HG03442 (cell line): Measurements from ENCODE around the gene LCN2.
A peak's percentile ranks its signal among the peaks of the same experiment; 100 is the strongest.

ENCODE experiments used
- ATAC-seq: cut with Tn5 transposase; IDR thresholded peaks from one replicate; pipeline ENCODE4 v1.9.1; 2021; ENCODE audit warnings: mild to moderate bottlenecking, moderate library complexity; ENCODE audit not compliant: unreplicated experiment

Gene LCN2

GRCh38 chr9:128191406-128192046, 42.3 kb downstream of the LCN2 start, which contains the start of gene CIZ1:
TSS of gene CIZ1 (minus strand) at chr9:128191572. CDS start at chr9:128190857, 715 bp downstream.
- peak; percentile 66 for ATAC-seq

GRCh38 chr9:128192601-128193371, 43.5 kb downstream of the LCN2 start:
- no peak for ATAC-seq

DNA sequence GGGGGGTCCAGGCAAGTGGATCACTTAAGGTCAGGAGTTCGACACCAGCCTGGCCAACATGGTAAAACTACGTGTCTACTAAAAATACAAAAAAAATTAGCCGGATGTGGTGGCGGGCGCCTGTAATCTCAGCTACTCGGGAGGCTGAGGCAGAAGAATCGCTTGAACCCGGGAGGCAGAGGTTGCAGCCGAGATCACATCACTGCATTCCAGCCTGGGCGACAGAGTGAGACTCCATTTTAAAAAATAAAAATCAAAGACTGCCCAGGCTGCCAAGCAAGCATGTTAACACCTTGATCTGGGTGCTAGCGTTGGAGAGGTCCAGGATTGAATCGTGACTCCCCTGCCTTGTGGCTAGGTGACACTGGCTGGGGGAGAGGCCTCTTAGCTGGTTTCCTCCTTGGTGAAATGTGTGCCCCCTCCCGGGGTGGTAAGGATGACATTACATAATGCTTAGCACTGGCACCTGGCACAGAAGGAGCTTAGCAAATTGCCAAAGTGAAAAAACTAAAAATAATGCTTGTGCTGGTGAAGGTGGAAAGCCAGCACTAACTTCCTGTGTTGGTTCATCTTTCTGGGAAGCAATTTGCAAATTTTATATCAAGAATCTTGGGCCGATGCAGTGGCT, 44.3 kb downstream of the LCN2 start:
- ATAC-seq, result no peak

DNA sequence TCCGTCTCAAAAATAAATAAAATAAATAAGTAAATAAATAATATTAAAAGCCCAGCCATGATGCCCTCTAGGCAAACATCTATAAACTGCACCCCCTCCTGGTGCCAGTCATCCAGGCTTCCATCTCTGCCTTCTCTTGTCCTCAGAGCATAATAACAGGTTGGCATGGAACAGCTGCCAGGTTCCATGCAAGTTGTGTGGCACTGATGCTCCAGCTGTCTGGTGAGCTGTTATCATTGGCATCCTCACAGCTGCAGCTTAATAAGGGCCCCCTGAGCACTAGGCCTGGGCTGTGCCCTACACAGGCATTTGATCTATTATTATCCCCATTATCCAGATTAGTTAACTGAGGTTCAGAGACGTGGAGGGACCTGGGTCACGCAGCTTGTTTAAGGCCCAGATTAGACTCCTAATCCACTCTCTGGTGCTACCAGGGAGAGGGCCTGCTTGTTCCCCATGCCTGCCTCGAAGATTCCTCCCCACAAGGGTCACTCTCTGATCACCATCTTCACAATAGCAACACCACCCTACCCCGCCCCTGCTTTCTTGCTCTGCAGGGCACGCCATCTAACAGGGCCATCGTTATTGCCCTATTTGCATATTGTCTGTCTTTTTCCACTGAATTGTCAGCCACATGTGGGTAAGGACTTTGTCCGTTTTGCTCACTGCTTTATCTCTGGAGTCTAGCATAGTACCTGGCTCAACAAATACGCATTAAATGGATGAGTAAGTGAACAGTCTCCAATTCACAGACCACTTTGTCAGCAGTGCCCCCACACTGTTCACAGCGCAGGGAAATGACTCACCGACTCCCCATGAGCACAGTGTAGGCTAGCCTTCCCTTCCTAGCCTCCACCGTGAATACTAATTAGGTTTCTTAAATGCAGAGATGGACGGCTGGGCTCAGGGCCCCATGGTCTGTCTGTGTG, 52.5 kb downstream of the LCN2 start:
- ATAC-seq, result no peak

DNA sequence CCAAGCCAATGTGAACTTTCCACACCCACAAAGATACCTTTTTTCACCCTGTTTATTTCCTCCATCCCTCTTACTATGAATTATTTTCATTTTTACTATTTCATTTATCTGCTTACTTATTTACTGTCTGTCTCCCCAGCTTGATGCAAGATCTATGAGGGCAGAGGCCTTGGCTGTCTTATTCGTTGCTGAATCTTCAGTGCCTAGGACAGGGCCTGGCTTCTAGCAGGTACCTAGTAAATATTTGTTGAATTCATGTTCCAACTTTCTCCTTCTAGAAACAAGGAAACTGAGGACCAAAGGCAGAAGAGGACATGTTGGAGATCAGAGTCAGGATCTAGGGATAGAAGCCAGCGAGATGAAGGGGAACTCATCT, 53.4 kb downstream of the LCN2 start:
- ATAC-seq, result no peak
